OCI-LY7 (cell line): ENCODE data around the gene SCGB2A2. TPM values are rescaled to one million over a fixed set of nuclear protein-coding genes. Genes with fewer than 3 reads are reported as not detected.

ENCODE experiments used
- BruUV-seq: library from RNA; stranded (reverse); fragments of 400-500 nt; replicated peaks from 2 replicates; lab custom pipeline; 2021; lab: Mats Ljungman, UMichigan
- CTCF ChIA-PET: fragments of 300-600 bp; sonication (Branson Sonifier 250); formaldehyde crosslinking; loops from one replicate; lab custom pipeline; 2022; ENCODE audit warnings: antibody characterized with exemption; ENCODE audit not compliant: unreplicated experiment; lab: Charles Lee
- POLR2A ChIA-PET: fragments of 300-600 bp; sonication (Branson Sonifier 250); formaldehyde crosslinking; loops from one replicate; lab custom pipeline; 2022; ENCODE audit warnings: antibody characterized with exemption; lab: Charles Lee
- DNase-seq: peaks from one replicate; pipeline ENCODE4 v3.0.0-alpha.2; 2015; ENCODE audit warnings: low spot score
- H2AFZ ChIP-seq: fragments of 200-600 bp; sonication (generic), shearing (Covaris generic); 2 replicates; pipeline ENCODE4 v1.6.1; 2014; ENCODE audit warnings: mild to moderate bottlenecking, antibody characterized with exemption, low read length, moderate library complexity
- H3K27ac ChIP-seq: fragments of 200-600 bp; sonication (generic); 2 replicates; pipeline ENCODE4 v1.5.1; 2014; ENCODE audit warnings: mixed run types, low read depth, mild to moderate bottlenecking, moderate library complexity, low read length, inconsistent platforms; ENCODE audit not compliant: poor library complexity, severe bottlenecking
- H3K36me3 ChIP-seq: fragments of 200-600 bp; sonication (generic); 2 replicates; pipeline ENCODE4 v1.6.1; 2014; ENCODE audit warnings: mild to moderate bottlenecking, antibody characterized with exemption, low read length, moderate library complexity, mixed read lengths; ENCODE audit not compliant: insufficient read depth
- H3K4me1 ChIP-seq: fragments of 200-600 bp; sonication (generic); 2 replicates; pipeline ENCODE4 v1.5.1; 2014; ENCODE audit warnings: mild to moderate bottlenecking, low read length; ENCODE audit not compliant: insufficient read depth, poor library complexity, severe bottlenecking
- H3K4me2 ChIP-seq: fragments of 200-600 bp; sonication (generic); 2 replicates; pipeline ENCODE4 v1.6.1; 2014; ENCODE audit warnings: mild to moderate bottlenecking, low read length
- H3K4me3 ChIP-seq: fragments of 200-600 bp; sonication (generic); 2 replicates; pipeline ENCODE4 v1.5.1; 2014; ENCODE audit warnings: mild to moderate bottlenecking, low read depth, low read length; ENCODE audit not compliant: poor library complexity, severe bottlenecking
- H3K79me2 ChIP-seq: fragments of 200-600 bp; sonication (generic); 2 replicates; pipeline ENCODE4 v1.6.1; 2016; ENCODE audit warnings: low read depth, mild to moderate bottlenecking, low read length, moderate library complexity, mixed read lengths; ENCODE audit not compliant: insufficient read depth
- H3K9me2 ChIP-seq: fragments of 200-600 bp; sonication (generic); 2 replicates; pipeline ENCODE4 v1.6.1; 2016; ENCODE audit warnings: mild to moderate bottlenecking, low read length, mixed read lengths; ENCODE audit not compliant: insufficient read depth
- H3K9me3 ChIP-seq: fragments of 200-600 bp; sonication (generic); 2 replicates; pipeline ENCODE4 v1.6.1; 2014; ENCODE audit warnings: mild to moderate bottlenecking, mixed run types, low read length, mixed read lengths
- H4K20me1 ChIP-seq: fragments of 200-600 bp; sonication (generic); 2 replicates; pipeline ENCODE4 v1.6.1; 2014; ENCODE audit warnings: mild to moderate bottlenecking, antibody characterized with exemption, low read length, moderate library complexity, mixed read lengths; ENCODE audit not compliant: insufficient read depth
- EZH2phosphoT487 ChIP-seq: fragments of 200-600 bp; sonication (generic); IDR thresholded peaks from 2 replicates; pipeline ENCODE4 v1.6.1; 2018; ENCODE audit warnings: low read depth, borderline replicate concordance, mild to moderate bottlenecking, mixed run types, antibody characterized with exemption, low read length, moderate library complexity, mixed read lengths
- intact Hi-C: fragments of 100-400 bp; cut with micrococcal nuclease; formaldehyde crosslinking; loops from one replicate; pipeline ENCODE4 v1.10.0; 2022; ENCODE audit not compliant: unreplicated experiment
- total RNA-seq, 2 experiments: library from RNA; depleted of rRNA in 1 of 2; stranded (reverse); fragments of >200 nt in 1 of 2; shearing (Covaris generic) in 1 of 2; gene quantifications; 2 replicates each; pipeline ENCODE4 v1.2.3, GENCODE V29; 2014 to 2022
- TF ChIP-seq, protein P1 (sequence below): fragments of 200-600 bp; sonication (generic); conservative IDR thresholded peaks from 2 replicates; pipeline ENCODE4 v1.5.1; 2014; ENCODE audit warnings: mild to moderate bottlenecking, antibody characterized with exemption, low read length, moderate library complexity, mixed read lengths

SCGB2A2 gene
- total RNA-seq, 2 experiments from 2014 or later: not detected

DNA sequence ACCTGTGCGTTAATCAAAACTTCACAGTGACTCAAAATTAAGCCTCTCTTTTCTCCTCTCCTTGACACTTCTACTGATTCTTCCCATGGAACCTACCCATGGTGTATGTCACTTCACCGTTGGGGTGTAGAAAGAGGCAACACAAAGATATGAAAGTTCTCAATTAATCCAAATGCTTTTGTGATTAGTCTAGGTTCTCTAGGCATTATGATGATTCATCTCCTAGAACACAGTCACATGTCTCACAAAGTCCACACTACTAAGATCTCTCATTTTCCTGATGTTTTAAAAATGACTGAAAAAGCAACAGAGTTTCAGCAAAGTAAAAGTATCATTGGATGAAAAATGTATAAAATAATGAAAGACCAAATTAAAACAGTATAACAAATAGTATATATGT lies 13.7 kb upstream of the SCGB2A2 start:
- ChIA-PET POLR2A (interaction anchor here (1.8 kb wide), 1 partner anchor 14 kb away, joined by 4 read pairs; the partner anchor contains the start of gene SCGB1D2), CTCF (no interaction called here)
- H3K9me2 ChIP-seq: no peaks in the 10 kb centered on the region
- no peak overlapping the region for H2AFZ ChIP-seq
- no peak for DNase-seq
- no peak overlapping the region for H3K4me3 ChIP-seq
- 0 out of 2 replicates have a peak, but pooled peaks cover 11% of the 10 kb centered on the region for H3K9me3 ChIP-seq
- no peaks in the 10 kb centered on the region for H3K36me3 ChIP-seq
- no peaks in the 10 kb centered on the region for H4K20me1 ChIP-seq
- BruUV-seq: no TSS peak
- no peak overlapping the region for H3K27ac ChIP-seq
- intact Hi-C loops: no loop called here
- TF ChIP-seq, protein P1, sequence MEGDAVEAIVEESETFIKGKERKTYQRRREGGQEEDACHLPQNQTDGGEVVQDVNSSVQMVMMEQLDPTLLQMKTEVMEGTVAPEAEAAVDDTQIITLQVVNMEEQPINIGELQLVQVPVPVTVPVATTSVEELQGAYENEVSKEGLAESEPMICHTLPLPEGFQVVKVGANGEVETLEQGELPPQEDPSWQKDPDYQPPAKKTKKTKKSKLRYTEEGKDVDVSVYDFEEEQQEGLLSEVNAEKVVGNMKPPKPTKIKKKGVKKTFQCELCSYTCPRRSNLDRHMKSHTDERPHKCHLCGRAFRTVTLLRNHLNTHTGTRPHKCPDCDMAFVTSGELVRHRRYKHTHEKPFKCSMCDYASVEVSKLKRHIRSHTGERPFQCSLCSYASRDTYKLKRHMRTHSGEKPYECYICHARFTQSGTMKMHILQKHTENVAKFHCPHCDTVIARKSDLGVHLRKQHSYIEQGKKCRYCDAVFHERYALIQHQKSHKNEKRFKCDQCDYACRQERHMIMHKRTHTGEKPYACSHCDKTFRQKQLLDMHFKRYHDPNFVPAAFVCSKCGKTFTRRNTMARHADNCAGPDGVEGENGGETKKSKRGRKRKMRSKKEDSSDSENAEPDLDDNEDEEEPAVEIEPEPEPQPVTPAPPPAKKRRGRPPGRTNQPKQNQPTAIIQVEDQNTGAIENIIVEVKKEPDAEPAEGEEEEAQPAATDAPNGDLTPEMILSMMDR: no peak
- no peak for TF ChIP-seq EZH2phosphoT487
- H3K4me2 ChIP-seq: no peak overlapping the region
- H3K4me1 ChIP-seq: no peaks in the 10 kb centered on the region
- no peaks in the 10 kb centered on the region for H3K79me2 ChIP-seq

DNA sequence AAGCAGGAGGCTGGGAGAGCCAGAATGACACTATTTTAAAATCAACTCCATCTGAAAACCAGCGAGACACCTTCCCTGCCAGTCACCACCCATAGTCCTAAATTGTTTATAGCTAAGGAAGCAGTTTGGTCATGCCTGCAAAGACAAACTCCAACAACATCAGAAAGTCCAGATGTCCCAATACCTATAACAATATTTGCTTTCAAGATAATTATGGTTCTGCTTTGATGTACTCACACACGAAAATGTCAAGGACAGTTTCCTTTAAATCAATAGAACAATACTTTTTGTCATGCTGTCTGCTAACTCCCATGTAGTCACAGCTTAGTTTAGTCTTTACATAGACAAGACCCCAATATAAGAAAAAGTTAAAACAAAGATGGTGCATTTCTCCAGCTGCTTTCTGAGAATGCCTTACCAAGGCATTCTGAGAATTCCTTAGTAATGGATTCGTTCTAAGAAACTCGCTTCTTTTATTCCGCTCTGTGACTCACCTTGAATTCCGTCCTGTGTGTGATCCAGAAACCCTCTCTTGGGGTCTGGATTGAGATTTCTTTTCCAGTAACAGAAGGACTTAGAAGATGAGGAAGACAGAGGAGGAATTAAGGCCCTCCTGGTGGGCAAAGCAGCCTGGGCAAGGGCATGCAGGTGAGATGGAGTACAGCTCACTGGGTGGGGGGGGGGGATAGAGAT lies 9.6 kb upstream of the SCGB2A2 start:
- no peaks in the 10 kb centered on the region for H3K79me2 ChIP-seq
- H3K36me3 ChIP-seq: no peaks in the 10 kb centered on the region
- ChIA-PET POLR2A (no interaction called here), CTCF (no interaction called here)
- H3K9me2 ChIP-seq: no peaks in the 10 kb centered on the region
- H3K4me1 ChIP-seq: no peaks in the 10 kb centered on the region
- intact Hi-C loops: no loop called here
- no peak overlapping the region for H3K27ac ChIP-seq
- no peak overlapping the region for H3K4me2 ChIP-seq
- DNase-seq: no peak
- H2AFZ ChIP-seq: no peak overlapping the region
- TF ChIP-seq, protein P1: no peak
- no peak for TF ChIP-seq EZH2phosphoT487
- no peaks in the 10 kb centered on the region for H4K20me1 ChIP-seq
- no peak overlapping the region for H3K4me3 ChIP-seq
- no peaks in the 10 kb centered on the region for H3K9me3 ChIP-seq
- no TSS peak for BruUV-seq

DNA sequence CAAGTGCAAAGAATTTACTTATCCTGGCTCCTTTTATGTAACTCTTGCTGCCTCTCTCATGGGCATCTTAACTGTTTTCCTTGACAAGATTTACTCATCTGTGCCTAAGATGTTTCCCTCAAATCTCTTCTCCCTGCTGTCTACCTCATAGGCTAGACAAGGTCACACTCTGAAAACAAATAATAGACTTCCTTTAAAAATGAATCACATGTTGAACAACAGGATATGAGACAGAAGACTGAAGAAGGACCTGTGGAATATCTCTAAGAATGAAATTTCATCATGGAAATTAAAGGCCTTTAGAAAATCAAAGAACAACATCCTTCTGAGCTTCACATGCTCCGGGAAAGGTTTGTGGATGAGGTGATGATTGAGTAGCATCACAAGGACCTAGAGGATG lies 6.0 kb upstream of the SCGB2A2 start:
- H3K4me2 ChIP-seq: no peak overlapping the region
- no peak overlapping the region for H3K27ac ChIP-seq
- ChIA-PET CTCF (no interaction called here), POLR2A (interaction anchor here (1.6 kb wide), 1 partner anchor 9 kb away, joined by 3 read pairs; no protein-coding TSS in a partner anchor)
- no peaks in the 10 kb centered on the region for H3K4me1 ChIP-seq
- no peak overlapping the region for H3K4me3 ChIP-seq
- no peaks in the 10 kb centered on the region for H3K9me2 ChIP-seq
- no TSS peak for BruUV-seq
- no peaks in the 10 kb centered on the region for H4K20me1 ChIP-seq
- H3K36me3 ChIP-seq: no peaks in the 10 kb centered on the region
- no peaks in the 10 kb centered on the region for H3K79me2 ChIP-seq
- no peaks in the 10 kb centered on the region for H3K9me3 ChIP-seq
- intact Hi-C loops: no loop called here
- no peak for DNase-seq
- TF ChIP-seq EZH2phosphoT487: no peak
- TF ChIP-seq, protein P1: no peak
- H2AFZ ChIP-seq: no peak overlapping the region
